ENCODE data around the gene TNXB.
"Not testable (repeated sequence)": the region's sequence is repeated elsewhere in the genome, so short reads cannot be mapped to it uniquely, and the experiment has no call there.

Gene TNXB

DNA sequence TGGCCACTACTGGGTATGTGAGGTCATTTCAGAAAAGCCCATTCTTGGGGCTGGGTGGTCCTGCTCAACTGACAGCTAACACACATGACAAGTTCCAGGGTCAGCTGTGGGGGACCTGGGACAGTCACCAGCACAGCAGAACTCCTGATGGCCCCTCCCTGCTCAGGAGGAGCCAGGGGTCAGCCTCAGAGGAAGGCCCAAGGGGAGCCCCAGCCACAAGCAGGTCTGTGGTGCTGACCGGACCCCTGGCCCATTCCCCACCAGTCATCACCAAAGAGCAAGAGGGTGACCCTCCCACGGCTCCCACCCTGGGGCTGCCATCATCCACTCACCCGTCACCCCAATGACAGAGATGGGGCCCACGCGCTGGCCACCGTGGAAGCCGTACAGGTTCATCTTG is 52.9 kb downstream of the TNXB start:
- H3K36me3 ChIP-seq (ENCODE audit: insufficient read depth, low read length): no peaks in the 10 kb centered on the region
- no peaks in the 10 kb centered on the region for H3K9me3 ChIP-seq (ENCODE audit: low read depth, low read length)
- H3K9ac ChIP-seq (ENCODE audit: insufficient read length): no peak overlapping the region
- H3K4me3 ChIP-seq: no peak overlapping the region
- no peak overlapping the region for H3K27ac ChIP-seq
- DNase-seq (ENCODE audit: low read depth, low spot score): no peak
- TF ChIP-seq POLR2AphosphoS5 (IDR thresholded peaks at IDR 0.05; ENCODE audit: borderline replicate concordance, low read depth, low read length) (no peak), FOXP2 (optimal IDR thresholded peaks at IDR 0.05; ENCODE audit: control extremely low read depth, extremely low read length, insufficient read depth) (no peak), EZH2 (IDR thresholded peaks at IDR 0.05) (no peak)

DNA sequence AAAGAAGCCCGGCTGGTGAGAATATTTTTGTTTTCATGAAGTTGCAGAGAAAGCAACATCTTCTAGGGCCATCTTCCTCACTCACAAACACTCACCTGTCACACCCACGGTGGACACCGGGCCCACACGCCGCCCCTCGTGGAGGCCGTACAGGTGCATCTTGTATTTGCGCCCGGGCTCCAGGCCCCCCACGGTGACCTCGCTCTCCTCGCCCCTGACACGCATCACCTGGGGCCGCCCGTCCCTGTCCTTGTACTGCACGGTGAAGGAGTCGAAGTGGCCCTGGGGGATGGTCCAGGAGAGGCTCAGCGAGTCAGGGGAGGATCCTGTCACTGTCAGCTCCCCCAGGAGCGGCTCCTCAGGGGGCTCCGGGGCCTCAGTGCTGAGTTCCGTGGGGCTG is 53.4 kb downstream of the TNXB start:
- H3K9me3 ChIP-seq (ENCODE audit: low read depth, low read length); H3K36me3 ChIP-seq (ENCODE audit: insufficient read depth, low read length); H3K4me3 ChIP-seq; DNase-seq (ENCODE audit: low read depth, low spot score); H3K9ac ChIP-seq (ENCODE audit: insufficient read length); H3K27ac ChIP-seq: not testable (repeated sequence)

DNA sequence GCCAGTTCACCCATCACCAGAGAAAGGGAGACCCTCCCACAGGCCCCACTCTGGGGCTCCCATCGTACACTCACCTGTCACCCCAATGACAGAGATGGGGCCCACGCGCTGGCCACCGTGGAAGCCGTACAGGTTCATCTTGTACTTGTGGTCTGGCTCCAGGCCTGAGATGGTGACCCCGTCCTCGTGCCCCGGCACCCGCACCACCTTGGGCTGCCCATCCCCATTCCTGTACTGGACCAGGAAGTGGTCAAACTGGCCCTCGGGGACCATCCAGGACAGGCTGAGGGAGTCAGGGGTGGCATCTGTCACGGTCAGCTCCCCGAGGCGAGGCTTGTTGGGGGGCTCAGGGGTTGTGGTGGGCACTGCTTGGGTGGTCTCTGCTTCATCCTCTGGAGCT is 55.8 kb downstream of the TNXB start:
- H3K9ac ChIP-seq (ENCODE audit: insufficient read length); DNase-seq (ENCODE audit: low read depth, low spot score); H3K9me3 ChIP-seq (ENCODE audit: low read depth, low read length); H3K36me3 ChIP-seq (ENCODE audit: insufficient read depth, low read length); H3K27ac ChIP-seq; H3K4me3 ChIP-seq: not testable (repeated sequence)

DNA sequence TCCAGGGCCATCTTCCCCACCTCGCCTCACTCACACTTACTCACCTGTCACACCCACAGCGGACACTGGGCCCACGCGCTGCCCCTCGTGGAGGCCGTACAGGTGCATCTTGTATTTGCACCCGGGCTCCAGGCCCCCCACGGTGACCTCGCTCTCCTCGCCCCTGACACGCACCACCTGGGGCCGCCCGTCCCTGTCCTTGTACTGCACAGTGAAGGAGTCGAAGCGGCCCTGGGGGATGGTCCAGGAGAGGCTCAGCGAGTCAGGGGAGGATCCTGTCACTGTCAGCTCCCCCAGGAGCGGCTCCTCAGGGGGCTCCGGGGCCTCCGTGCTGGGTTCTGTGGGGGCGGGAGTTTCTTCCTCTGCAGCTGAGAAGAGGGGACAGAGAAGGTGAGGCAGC is 56.5 kb downstream of the TNXB start:
- not testable (repeated sequence) for DNase-seq (ENCODE audit: low read depth, low spot score); H3K27ac ChIP-seq; H3K9me3 ChIP-seq (ENCODE audit: low read depth, low read length); H3K9ac ChIP-seq (ENCODE audit: insufficient read length); H3K4me3 ChIP-seq; H3K36me3 ChIP-seq (ENCODE audit: insufficient read depth, low read length)

DNA sequence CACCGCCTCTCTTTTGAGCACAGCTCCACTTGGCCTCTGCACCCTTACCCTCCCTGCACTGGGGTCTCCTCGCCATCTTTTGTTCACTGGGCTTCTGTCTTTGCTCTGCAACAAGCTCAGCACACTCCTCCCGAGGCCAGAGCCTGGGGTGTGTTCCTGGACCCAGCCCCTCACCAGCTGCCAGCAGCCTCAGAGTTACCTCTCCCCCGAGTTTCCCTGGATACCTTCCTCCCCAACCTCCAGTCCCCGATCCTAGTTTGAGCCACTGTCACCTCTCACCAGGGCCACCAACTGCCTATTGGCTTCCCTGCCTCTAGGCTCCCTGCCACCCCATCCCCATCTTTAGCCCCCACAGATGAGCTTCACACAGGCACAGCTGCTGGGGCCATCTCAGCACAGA is 58.6 kb downstream of the TNXB start:
- TF ChIP-seq EZH2 (IDR thresholded peaks at IDR 0.05) (no peak), POLR2AphosphoS5 (IDR thresholded peaks at IDR 0.05; ENCODE audit: borderline replicate concordance, low read depth, low read length) (no peak), FOXP2 (optimal IDR thresholded peaks at IDR 0.05; ENCODE audit: control extremely low read depth, extremely low read length, insufficient read depth) (no peak)
- Histone ChIP-seq H3K9me3 (ENCODE audit: low read depth, low read length) (no peaks in the 10 kb centered on the region), H3K36me3 (ENCODE audit: insufficient read depth, low read length) (no peaks in the 10 kb centered on the region), H3K9ac (ENCODE audit: insufficient read length) (no peak overlapping the region), H3K4me3 (no peak overlapping the region), H3K27ac (no peak overlapping the region)
- DNase-seq (ENCODE audit: low read depth, low spot score): no peak

DNA sequence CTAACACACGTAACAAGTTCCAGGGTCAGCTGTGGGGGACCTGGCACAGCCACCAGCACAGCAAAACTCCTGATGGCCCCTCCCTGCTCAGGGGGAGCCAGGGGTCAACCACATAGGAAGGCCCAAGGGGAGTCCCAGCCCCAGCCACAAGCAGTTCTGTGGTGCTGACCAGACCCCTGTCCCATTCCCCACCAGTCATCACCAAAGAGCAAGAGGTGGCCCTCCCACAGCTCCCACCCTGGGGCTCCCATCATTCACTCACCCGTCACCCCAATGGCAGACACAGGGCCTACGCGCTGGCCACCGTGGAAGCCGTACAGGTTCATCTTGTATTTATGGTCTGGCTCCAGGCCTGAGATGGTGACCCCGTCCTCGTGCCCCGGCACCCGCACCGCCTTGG is 59.4 kb downstream of the TNXB start:
- DNase-seq (ENCODE audit: low read depth, low spot score); H3K9me3 ChIP-seq (ENCODE audit: low read depth, low read length); H3K27ac ChIP-seq; H3K4me3 ChIP-seq; H3K9ac ChIP-seq (ENCODE audit: insufficient read length); H3K36me3 ChIP-seq (ENCODE audit: insufficient read depth, low read length): not testable (repeated sequence)

DNA sequence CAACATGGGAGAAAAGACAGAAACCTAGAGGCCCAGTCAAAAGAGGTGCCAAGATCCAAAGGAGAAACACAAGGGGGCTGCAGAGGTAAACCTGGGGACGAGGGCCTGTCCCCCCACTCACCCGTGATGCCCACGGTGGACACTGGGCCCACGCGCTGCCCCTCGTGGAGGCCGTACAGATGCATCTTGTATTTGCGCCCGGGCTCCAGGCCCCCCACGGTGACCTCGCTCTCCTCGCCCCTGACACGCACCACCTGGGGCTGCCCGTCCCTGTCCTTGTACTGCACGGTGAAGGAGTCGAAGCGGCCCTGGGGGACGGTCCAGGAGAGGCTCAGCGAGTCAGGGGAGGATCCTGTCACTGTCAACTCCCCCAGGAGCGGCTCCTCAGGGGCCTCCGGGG is 60.0 kb downstream of the TNXB start:
- not testable (repeated sequence) for H3K9ac ChIP-seq (ENCODE audit: insufficient read length); H3K36me3 ChIP-seq (ENCODE audit: insufficient read depth, low read length); H3K9me3 ChIP-seq (ENCODE audit: low read depth, low read length); DNase-seq (ENCODE audit: low read depth, low spot score); H3K4me3 ChIP-seq; H3K27ac ChIP-seq

DNA sequence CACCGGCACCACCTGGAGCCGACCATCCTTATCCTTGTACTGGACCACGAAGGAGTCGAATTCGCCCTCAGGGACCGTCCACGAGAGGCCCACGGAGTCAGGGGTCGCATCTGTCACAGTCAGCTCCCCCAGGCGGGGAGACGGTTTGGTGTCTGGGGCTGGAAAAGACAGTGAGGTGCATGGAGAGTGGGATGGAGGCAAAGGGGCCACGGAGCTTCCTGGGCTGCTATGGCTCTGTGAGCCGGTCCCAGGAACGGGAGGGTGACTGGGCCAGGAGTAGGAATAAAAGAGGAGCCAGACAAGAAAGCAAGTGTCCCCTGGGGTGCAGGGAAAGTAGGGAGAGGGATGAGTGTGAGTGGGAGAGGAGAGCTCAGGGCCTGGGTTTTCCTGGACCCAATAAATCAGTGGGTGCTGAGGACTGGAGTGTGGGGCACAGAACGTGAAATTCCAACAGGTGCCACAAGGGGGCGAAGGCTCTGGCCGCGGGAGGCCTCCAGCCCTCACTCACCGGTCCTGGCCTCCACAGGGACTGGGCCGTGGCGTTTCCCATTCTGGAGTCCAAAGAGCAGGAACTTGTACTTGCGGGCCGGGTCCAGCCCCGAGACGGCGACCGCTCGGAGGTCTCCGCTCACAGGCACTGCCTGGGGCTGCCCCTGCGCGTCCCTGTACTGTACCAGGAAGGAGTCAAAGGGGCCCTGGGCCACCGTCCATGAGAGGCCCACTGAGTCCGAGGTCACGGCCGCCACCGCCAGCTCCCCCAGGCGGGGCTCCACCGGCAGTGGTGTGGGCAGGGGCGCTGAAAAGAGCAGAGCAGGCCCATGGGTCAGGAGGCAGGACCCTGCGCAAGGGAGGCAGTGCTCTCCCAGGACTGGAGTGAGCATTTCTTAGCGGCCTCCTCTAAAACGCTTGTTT is 61.0 kb downstream of the TNXB start:
- no peak overlapping the region for H3K27ac ChIP-seq
- H3K36me3 ChIP-seq (ENCODE audit: insufficient read depth, low read length): no peaks in the 10 kb centered on the region
- no peak overlapping the region for H3K4me3 ChIP-seq
- no peak for DNase-seq (ENCODE audit: low read depth, low spot score)
- H3K9me3 ChIP-seq (ENCODE audit: low read depth, low read length): no peaks in the 10 kb centered on the region
- TF ChIP-seq POLR2AphosphoS5 (IDR thresholded peaks at IDR 0.05; ENCODE audit: borderline replicate concordance, low read depth, low read length) (no peak), EZH2 (IDR thresholded peaks at IDR 0.05) (no peak), FOXP2 (optimal IDR thresholded peaks at IDR 0.05; ENCODE audit: control extremely low read depth, extremely low read length, insufficient read depth) (no peak)
- H3K9ac ChIP-seq (ENCODE audit: insufficient read length): no peak overlapping the region

DNA sequence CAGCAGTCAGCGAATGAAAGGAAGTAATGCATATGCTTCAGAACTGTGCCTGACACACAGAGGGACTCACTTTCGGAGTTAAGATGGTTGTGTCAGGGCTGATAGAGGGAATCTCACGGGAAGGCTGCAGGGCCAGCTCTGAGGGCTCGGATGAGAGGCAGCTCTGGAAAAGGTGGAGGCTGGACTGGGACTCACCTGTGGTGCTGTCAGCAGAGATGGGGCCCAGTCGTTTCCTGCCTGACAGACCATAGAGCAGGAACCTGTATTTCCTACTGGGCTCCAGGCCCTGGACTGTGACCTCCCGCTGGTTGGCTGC is 61.6 kb downstream of the TNXB start:
- Histone ChIP-seq H3K36me3 (ENCODE audit: insufficient read depth, low read length) (no peaks in the 10 kb centered on the region), H3K27ac (no peak overlapping the region), H3K9me3 (ENCODE audit: low read depth, low read length) (no peaks in the 10 kb centered on the region), H3K9ac (ENCODE audit: insufficient read length) (no peak overlapping the region), H3K4me3 (no peak overlapping the region)
- TF ChIP-seq FOXP2 (optimal IDR thresholded peaks at IDR 0.05; ENCODE audit: control extremely low read depth, extremely low read length, insufficient read depth): no peak
- TF ChIP-seq EZH2 (IDR thresholded peaks at IDR 0.05): no peak
- TF ChIP-seq POLR2AphosphoS5 (IDR thresholded peaks at IDR 0.05; ENCODE audit: borderline replicate concordance, low read depth, low read length): no peak
- no peak for DNase-seq (ENCODE audit: low read depth, low spot score)

DNA sequence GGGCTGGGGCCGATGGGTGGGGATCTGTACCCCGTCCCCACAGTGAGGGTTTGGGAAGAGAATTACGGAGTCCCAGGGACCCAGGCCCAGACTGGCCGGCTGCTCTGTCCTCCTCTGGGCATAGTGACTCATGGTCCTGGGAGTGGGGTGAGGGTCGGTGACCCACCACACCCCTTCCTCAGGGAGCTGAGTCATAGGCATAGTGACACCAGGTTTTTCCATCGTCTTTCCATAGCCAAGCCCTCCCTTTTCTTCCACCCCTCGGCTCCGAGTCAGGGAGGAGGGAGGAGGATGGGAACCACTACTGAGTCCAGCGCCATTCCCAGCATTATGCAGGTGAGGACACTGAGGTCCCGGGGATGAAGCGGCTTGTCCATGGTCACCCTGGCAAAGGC is 62.1 kb downstream of the TNXB start:
- no peaks in the 10 kb centered on the region for H3K9me3 ChIP-seq (ENCODE audit: low read depth, low read length)
- no peak for DNase-seq (ENCODE audit: low read depth, low spot score)
- H3K4me3 ChIP-seq: no peak overlapping the region; the same call in 1 of the 2 replicates
- H3K36me3 ChIP-seq (ENCODE audit: insufficient read depth, low read length): no peaks in the 10 kb centered on the region
- no peak for TF ChIP-seq POLR2AphosphoS5 (IDR thresholded peaks at IDR 0.05; ENCODE audit: borderline replicate concordance, low read depth, low read length)
- no peak for TF ChIP-seq FOXP2 (optimal IDR thresholded peaks at IDR 0.05; ENCODE audit: control extremely low read depth, extremely low read length, insufficient read depth)
- no peak for TF ChIP-seq EZH2 (IDR thresholded peaks at IDR 0.05)
- H3K27ac ChIP-seq: no peak overlapping the region
- no peak overlapping the region for H3K9ac ChIP-seq (ENCODE audit: insufficient read length)

All from SK-N-MC (cell line).